ENCODE data around the gene PACRG.

PACRG gene

DNA sequence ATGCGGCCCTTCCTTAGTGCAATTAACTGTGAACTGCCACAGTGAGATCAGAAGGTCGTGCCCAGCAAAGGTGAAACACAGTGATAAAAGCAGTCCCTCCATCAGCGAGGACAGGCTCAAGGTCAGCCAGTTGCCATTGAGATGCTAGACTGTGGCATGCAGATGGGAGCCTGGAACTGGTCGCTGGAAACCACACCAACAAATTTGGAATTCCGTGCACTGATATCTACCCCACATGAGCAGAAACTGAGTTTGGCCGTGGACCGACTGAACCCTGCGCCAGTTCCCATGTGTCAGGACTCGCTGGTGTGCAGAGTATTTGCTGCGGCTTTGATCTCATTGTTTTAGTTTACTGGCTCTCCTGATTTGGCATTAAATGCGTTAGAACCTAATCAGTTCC lies 561.1 kb downstream of the PACRG start:
- DNase-seq (ENCODE audit: low read depth): no peak

DNA sequence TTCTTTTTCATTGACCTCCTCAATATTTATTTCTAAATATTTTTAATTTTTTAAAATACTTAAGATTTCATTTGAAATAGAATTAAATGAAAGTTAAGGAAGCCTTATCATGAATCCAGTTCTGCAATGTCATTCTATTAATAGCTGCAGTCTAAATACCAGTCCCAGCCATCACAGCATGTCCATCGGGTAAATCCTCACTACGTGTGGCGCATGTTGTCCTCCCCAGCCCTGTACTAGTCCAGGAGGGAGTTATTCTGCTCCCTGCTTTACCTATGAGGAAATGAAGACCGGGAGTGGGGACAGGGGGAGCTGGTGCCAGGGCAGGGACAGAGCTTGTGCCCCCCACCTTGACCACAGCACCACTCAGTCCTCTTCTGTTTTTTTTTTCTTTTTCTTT lies 561.7 kb downstream of the PACRG start:
- no peak for DNase-seq (ENCODE audit: low read depth)

DNA sequence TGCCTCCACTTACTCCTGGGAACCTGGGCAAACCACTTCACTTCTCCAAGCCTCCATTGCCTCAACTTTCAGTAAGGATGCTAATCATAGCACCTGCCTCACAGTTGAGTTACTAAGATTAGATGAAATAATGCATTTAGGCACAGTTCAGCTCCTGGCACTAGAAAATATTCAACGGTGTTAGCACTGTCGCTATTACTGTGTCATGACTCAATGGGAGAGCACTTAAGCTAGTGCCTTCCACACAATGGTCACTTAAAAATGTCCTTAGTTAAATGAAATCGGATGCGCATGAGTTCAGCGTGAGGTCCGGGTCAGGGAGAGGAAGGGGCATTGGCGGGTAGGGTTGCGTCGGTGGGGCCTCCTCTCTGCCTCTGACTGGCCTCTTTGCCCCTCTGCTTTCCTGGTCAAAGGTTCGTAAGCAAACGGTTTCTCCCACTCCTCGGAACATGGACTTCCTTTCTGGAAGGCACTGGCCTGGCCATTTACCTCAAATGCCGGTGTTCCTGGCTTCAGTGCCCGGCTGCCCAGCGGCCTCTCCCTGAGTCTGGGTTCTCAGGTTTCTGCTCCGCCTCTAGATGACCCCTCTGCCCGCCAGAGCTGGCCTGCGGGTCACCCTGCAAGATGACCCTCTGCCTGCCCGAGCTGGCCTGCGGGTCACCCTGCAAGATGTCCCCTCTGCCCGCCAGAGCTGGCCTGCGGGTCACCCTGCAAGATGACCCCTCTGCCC lies 562.9 kb downstream of the PACRG start:
- no peak for DNase-seq (ENCODE audit: low read depth)

DNA sequence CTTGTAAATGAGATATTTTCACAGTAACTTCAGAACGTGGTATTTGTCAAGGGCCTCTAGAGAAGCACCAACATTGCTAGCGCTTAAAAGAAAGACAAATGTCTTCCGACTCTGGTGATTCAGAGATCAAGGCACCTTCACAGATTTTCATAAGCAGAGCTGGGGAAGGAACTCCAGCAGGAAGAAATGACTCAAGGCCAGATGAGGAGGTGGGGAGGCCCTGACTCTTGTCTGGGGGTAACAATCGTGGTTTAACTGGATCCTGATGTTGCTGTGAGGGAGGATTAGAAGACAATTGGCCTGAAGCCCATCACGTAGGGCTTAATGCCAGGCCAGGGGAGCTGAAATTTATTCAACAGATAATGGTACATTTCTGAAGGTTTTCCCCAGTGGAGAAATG lies 563.8 kb downstream of the PACRG start:
- DNase-seq (ENCODE audit: low read depth): no peak

DNA sequence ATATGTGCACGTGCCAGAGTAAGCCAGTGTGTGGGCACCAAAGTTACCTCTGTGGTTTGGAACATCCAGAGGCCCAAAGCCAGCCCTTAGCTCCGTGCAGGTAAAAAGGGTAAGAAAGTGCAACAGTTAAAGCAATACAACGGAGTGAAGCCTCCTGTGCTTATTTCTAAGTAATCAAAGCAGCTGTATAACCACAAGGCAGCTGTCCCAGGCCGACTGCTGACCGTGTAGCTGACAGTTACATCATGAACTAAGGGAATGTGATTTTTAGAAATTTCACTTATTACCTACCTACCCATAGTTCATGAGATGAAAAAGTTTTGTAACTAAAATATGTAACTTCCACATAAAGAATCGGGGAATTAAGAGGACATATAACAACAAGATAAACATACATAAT lies 565.5 kb downstream of the PACRG start:
- no peak for DNase-seq (ENCODE audit: low read depth)

DNA sequence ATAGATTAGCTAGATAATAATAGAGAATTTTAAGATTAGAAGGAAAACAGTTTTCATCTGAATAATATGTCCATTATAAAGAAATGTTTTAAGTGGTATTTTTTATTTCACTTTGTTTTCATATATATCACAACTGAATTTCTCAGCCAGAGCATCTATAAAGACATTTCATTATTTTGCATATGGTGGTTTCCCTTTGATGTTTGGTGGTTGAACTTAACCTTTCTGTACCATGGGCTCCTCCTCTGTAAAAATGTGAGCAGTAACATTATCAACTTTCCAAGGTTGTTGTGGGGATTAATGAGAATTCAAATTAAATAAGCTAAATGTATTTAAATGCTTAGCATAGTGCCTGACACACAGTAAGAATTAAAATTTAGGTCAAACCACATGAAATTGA lies 567.0 kb downstream of the PACRG start:
- no peak for DNase-seq (ENCODE audit: low read depth)

DNA sequence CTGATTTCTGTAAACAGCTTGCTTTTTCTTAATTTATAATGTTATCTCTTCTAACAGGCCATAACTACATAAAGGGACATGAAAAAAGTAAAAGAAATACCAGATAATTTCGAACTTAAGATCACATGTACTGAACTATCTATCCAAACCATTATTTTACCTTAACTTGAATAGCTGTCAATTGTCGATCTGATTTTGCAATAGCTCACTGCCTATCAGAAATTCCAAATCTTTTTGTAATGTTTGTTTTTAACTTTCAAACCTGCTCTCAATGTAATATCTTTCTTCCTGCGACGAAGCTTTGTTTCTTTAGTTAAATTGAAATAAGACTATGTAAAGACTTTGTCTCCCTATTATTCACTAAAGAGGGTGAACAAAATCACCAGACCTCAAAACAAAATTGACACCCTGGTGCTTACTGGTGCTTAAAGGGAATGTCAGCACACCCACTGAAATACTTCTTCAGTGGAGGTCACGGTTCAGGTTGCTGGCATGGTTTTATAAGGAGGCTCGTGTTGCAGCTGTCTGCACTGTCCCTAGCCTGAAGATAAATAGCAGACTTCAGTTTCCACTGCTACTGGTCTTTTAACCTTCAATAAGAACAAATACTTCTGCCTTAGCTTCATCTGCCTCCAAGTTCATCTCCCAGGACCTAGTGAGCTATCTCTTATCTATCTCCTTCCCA lies 569.2 kb downstream of the PACRG start:
- DNase-seq (ENCODE audit: low read depth): no peak

DNA sequence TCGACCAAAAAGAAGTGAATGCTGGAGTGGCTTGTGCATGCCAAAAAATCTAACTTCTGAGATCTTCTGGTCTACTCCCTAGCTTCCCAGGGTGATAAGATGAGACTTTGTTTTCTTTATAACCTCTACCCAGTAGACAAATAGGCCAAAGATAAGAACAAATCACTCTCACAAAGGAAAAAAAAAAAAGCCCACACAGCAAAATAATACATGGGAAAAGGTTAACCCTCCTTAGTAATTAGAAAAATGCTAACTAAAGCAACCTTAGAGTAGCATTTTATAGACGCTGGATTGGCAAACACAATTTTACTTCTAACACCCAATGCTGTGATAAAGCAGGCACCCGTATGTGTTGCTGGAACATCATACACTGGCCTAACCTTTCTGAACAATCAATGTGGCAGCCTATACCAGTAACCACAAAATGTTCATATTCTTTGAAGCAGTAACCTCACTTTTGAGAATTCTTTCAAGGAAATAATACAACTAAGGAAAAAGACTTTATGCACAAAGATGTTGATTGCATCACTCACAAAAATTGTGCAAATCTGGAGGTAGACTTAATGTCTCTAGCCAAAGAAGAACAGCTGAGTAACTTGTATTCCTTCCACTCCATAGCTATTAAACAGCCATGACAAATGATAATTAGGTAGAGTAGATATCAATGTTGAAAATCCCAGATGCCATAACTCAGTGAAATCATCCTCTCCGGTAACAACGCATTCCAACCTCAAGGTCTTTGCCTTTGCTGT lies 570.5 kb downstream of the PACRG start:
- no peak for DNase-seq (ENCODE audit: low read depth)

DNA sequence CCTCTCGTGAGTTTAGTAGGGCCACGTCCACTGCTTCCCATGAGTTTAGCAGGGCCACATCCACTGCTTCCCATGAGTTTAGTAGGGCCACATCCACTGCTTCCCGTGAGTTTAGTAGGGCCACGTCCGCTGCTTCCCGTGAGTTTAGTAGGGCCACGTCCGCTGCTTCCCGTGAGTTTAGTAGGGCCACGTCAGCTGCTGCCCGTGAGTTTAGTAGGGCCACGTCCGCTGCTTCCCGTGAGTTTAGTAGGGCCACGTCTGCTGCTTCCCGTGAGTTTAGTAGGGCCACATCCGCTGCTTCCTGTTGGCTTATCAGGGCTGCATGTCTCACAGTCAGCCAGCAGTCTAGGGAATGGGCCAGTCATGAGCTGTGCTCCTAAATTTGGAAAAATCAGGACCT lies 573.1 kb downstream of the PACRG start:
- no peak for DNase-seq (ENCODE audit: low read depth)

DNA sequence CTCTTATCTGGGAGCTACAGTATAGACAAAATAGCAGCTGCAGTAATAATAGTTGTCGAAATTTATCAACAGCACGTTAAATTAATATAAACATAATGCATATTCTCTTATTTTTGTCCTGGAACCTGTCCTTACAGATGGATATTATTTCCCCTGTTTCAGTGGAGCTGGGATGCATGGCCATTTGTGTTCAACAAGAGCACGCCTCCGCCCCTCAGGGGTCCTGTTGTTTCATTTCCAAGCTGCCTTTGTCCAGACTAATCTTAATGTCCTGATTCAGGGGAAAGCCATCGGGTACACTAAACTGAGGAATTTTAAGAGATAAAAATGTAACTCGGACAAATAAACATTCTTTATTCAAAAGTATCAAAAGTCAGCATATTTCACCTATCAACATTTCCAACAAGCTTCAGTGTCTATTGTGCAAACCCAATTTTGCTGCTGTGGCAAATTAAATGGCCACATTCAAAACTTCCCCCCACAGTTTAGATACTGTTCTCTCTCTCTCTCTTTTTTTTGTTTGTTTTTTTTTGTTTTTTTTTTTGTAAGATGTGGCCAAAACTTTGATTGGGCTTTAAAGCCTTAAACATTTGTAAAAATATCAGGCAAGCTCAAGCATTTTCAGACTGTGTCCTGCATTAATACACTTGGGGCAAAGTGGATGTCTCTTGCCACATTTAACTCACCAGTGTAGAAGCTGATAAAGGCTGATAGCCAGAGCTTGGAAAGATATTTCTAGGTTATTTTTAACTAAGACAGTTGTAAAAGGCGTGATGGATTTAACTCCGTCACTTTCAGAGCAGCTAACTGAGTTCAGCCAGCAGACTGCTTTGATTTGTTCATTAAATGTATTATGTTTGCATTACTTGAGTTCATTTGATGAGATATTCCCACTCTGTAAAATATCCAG lies 574.2 kb downstream of the PACRG start:
- no peak for DNase-seq (ENCODE audit: low read depth)

DNA sequence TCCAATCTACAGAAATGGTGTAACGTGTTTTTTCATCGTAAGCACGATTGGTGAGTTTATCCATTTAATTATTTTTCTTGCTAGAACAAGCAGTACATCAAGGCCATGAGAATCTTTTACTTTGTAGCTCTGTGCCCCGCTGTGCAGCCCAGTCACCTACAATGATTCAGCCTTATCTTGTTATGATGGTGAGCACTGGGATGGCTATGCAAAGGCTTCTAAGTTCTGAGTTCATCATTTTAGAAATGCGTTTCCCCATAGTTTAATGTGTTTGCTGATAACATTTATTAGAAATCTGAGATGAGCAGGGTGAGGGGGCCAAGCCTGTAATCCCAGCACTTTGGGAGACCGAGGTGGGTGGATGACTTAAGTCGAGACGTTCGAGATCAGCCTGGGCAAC lies 575.0 kb downstream of the PACRG start:
- no peak for DNase-seq (ENCODE audit: low read depth)

DNA sequence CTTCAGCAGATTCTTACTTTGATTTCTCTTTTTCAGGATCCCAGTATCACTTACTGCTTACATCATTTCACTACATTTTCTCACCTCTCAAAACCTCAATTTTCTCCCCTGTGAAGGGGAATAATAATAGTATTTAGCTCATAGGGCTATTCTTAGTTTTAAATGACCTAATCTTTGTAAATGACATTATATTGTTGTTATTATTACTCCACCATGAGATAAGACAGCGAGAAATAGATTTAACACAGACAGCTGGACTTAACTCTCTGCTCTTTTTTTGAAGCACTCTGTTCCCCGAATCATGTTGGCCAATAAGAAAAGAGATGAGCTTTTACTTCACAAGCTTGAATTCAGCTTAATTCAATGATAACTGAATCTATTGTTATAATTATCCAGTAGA lies 578.2 kb downstream of the PACRG start:
- DNase-seq (ENCODE audit: low read depth): no peak

DNA sequence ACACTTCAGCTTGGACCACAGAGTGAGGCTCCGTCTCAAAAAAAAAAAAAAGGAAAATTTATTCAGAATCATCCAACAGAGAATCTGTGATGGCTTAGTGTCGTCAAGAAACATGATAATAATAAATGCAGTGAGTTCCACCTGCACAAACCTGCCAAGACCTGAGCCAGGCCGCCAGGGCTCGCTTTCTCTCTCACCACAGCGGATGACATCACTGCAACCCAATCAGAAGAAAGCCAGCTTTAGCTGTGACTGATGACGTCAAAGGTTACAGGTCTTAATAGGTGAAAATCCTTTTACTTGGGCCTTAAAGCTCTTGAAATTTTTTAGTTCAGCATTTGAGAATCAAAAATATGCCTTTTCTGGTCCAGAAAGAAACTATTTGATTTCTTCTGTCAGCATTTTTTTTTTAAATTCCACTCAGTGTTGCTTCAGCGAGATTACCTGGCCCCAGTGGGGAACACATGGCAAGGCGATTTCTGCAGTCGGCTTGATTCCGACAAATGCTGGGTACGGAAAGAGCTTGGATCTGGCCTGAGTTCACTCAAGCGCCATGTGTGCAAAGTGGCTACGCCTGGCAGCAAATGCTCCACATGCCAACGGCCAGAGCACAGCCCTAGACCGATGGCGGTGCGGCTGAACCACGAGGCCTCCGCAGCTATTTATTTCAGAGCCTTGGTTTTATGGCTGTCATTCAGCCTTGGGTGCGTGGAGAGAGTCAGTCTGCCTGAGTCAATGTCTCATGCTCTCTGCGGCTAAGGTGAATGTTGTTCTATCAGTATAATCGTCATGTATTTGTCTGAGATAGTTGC lies 581.1 kb downstream of the PACRG start:
- DNase-seq (ENCODE audit: low read depth): no peak

DNA sequence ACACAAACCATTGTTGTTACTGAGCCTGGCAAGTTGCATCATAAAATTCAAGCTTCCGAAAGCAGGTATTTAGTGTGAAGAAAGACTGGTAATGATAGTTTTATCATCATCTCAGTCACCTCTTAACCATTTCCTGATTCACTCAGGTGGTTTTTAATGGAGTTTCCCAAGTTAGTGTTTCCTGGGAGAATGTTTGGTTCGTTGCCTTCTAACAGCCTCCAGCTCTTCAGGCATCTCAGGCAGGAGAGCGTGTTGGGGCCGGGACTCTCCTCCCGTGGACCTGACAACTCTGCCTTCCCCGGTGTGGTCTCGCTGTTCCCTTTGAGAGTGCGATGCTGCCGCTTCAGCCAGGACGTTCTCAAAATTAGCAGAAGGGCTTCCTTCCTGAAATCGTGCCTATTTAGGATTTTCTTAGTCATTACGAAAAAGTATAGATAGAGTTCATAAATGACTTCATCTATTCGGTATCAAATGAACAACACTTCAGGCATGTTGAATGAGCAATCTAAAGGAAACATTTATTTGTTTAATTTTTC lies 581.8 kb downstream of the PACRG start:
- DNase-seq (ENCODE audit: low read depth): no peak

DNA sequence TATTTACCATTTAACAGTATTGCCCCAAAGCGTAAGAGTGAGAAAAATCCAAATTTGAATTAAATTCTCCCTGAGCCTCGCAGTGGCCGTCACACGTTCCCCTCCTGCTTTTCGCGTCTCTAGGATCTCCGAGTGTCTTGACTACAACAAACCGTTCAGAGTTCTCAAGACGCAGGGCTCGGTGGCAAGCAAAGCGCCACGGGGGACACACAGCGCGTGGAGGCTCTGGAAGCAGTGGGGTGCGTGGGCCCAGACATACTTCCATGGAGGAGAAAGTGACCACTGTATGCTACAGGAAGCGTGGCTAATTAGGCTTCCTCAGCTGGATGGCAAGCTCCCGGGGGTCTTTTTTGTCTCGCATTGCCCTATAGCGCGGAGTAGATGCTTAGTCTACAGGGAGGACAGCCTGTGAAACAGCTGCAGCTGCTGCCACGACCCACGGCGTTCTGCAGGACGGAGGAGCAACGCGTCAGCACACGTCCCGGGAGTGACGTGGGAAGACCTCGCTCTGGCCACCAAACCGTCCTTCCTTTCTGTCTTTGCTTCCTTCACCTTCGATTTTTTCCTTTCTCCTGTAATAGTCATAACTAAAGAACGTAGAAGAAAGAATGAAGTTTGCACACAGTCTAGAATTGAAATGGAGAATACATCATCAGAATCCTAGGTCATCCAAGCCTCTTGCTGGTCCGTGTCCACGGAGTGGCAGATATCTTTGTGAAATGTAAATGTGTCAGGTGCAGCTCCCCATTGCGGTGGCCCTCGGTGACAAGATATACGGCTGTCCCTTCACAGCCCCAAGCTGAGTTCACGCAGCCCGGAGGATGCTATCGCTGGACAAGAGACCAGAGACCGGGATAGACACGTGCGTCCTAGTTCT lies 582.6 kb downstream of the PACRG start:
- no peak for DNase-seq (ENCODE audit: low read depth)

DNA sequence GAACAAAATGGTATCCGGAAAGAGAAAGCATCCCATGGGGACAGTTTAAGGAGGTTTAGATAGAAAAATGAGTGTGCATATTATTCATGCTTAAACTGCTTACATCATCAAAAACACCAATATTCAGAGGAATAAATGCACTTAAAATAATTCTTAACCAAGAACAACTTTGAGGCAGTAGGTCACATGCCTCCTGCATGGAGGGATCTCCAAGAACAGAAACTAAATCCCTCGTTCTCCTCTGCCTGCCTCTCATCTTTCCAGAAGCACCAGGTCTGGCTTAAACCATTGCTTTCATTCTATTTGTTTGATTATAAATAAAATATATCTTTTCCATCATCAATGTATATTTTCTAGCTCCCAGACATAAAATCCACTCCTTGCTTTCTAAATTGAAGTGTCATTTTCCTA lies 583.2 kb downstream of the PACRG start:
- no peak for DNase-seq (ENCODE audit: low read depth)

DNA sequence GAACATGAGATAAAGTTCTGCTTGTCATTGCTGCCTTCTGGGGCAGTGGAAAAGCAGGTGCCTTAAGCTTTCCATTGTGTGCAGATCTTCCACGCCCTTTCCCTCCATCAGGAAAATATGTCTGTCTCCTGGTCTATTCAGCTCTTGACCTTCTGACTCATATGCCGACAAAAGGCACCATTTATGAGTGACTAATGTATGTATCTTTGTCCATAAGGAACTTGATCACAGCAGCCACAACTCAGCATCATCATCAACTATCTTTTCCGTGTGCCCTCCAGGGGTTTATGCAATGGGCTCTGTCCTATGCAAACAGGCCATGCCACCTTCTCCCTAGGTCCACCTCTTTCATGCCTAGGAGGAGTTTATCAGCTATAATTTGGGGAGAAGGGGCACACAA lies 584.1 kb downstream of the PACRG start:
- DNase-seq (ENCODE audit: low read depth): no peak

DNA sequence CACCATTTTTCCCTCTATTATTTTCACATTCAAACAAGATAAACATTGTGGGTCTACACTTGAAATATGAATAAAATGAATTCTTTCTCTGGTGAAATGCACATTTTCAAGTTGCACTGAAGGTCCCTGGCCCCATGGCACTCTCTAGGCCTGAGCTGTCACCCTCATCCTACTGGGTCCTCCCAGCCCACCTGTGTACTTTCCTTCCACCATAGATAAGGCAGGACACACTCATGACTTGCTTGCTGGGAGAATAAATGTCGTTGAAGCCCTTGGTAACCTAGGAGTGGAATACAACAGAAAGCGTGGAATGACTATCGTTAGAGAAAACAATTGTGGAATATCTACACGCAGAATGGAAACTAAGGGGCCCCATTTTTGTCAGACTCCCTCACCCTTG lies 585.8 kb downstream of the PACRG start:
- no peak for DNase-seq (ENCODE audit: low read depth)

DNA sequence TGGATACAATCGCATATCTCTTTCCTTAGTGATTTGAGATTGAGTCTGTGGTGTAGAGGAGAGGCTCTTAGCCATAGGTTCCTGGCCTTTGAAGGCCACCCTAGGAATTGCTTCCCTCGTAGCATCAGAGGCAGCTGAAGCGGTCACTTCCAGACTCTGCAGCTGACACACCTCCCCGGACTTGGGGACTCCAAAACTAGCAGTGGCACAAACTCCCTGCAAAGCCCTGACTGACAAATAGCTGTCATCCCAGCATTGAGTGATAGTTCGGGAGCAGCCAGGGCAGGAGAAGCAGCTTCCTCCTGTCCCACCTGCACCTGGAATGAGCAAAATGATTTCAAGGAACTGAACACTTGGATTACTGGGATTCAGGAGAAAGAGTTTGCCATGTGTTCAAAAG lies 586.2 kb downstream of the PACRG start:
- no peak for DNase-seq (ENCODE audit: low read depth)

All from GM04503 (cell line).